SU-DHL-6 (cell line): Measurements from ENCODE around the gene ATP1A3.

Source experiments
- H2AFZ ChIP-seq: fragments of 200-600 bp; sonication (generic); 2 replicates; pipeline ENCODE4 v1.6.1; 2014; ENCODE audit warnings: low read depth, mild to moderate bottlenecking, moderate library complexity, mixed read lengths, antibody characterized with exemption, low read length; ENCODE audit not compliant: severe bottlenecking
- H3F3A ChIP-seq: fragments of 200-600 bp; shearing (Covaris generic); 2 replicates; pipeline ENCODE4 v1.6.0; 2016; ENCODE audit warnings: antibody characterized with exemption, mild to moderate bottlenecking; ENCODE audit not compliant: insufficient read depth
- H3K27ac ChIP-seq: fragments of 200-600 bp; sonication (generic); 2 replicates; pipeline ENCODE4 v1.5.1; 2016; ENCODE audit warnings: low read depth, mild to moderate bottlenecking, low read length, moderate library complexity, mixed read lengths
- H3K27me3 ChIP-seq: fragments of 200-600 bp; sonication (generic), shearing (Covaris generic); 2 replicates; pipeline ENCODE4 v1.6.0; 2014; ENCODE audit warnings: mild to moderate bottlenecking, low read length
- H3K36me3 ChIP-seq: fragments of 200-600 bp; sonication (generic); 2 replicates; pipeline ENCODE4 v1.6.1; 2014; ENCODE audit warnings: mild to moderate bottlenecking, low read length, mixed read lengths
- H3K4me2 ChIP-seq: fragments of 300-600, 200-600 bp; shearing (Covaris generic), sonication (generic); 2 replicates; pipeline ENCODE4 v1.6.0; 2014; ENCODE audit warnings: low read length, low read depth, mild to moderate bottlenecking; ENCODE audit not compliant: poor library complexity, severe bottlenecking
- H3K4me3 ChIP-seq: fragments of 200-600 bp; sonication (generic); 2 replicates; pipeline ENCODE4 v1.5.1; 2014; ENCODE audit warnings: antibody characterized with exemption, low read length, mild to moderate bottlenecking, mixed read lengths; ENCODE audit not compliant: insufficient read depth, poor library complexity, severe bottlenecking
- H3K79me2 ChIP-seq: fragments of 200-600 bp; sonication (generic); 2 replicates; pipeline ENCODE4 v1.6.1; 2014; ENCODE audit warnings: mild to moderate bottlenecking, low read length, moderate library complexity; ENCODE audit not compliant: insufficient read depth
- H3K9ac ChIP-seq: fragments of 200-600 bp; sonication (generic); 2 replicates; pipeline ENCODE4 v1.7.0; 2014; ENCODE audit warnings: mild to moderate bottlenecking, low read length
- H3K9me2 ChIP-seq: fragments of 200-600 bp; sonication (generic); replicated peaks from 2 replicates; pipeline ENCODE4 v1.6.1; 2014; ENCODE audit warnings: low read length; ENCODE audit not compliant: insufficient read depth
- H3K9me3 ChIP-seq: fragments of 200-600 bp; sonication (generic); 2 replicates; pipeline ENCODE4 v1.6.1; 2014; ENCODE audit warnings: low read length, mixed read lengths; ENCODE audit not compliant: insufficient read depth
- H4K20me1 ChIP-seq: fragments of 200-600 bp; sonication (generic); 2 replicates; pipeline ENCODE4 v1.6.1; 2014; ENCODE audit warnings: low read depth, mild to moderate bottlenecking, antibody characterized with exemption, low read length, moderate library complexity, mixed read lengths
- EZH2phosphoT487 ChIP-seq: fragments of 200-600 bp; sonication (generic), shearing (Covaris generic); conservative IDR thresholded peaks from 2 replicates; pipeline ENCODE4 v1.6.1; 2018; ENCODE audit warnings: mild to moderate bottlenecking, antibody characterized with exemption, low read length, moderate library complexity, mixed read lengths
- TF ChIP-seq, protein P1 (sequence below): fragments of 200-600 bp; sonication (generic); IDR thresholded peaks from one replicate; pipeline ENCODE4 v1.5.1; 2017; ENCODE audit warnings: antibody characterized with exemption, mild to moderate bottlenecking, low read length, moderate library complexity; ENCODE audit not compliant: insufficient read depth, poor library complexity, severe bottlenecking

Gene ATP1A3

DNA sequence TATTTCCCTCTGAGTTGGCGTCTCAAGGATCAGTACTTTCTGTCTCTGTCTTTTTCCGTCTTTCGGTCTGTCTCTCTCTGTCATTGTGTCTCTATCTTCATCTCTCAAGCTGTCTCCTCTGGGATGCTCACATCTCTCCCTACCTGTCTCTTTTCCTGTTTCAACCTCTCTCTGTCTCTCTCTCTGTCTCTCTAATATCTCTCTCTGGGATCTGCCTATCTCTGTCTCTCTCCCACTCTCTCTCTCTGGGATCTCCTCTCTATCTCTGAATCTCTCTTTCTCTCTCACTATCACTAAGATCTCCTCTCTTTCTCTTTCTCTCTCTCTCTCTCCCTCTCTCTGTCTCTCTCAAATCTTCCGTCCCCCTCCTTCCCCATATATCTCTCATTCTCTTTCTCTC, 4.0 kb downstream of the ATP1A3 start:
- H3K4me2 ChIP-seq = no peak overlapping the region
- no peaks in the 10 kb centered on the region for H3K27me3 ChIP-seq
- no peak overlapping the region for H3K9ac ChIP-seq
- H3K79me2 ChIP-seq = peaks cover 3% of the 10 kb centered on the region; the same call in 1 of the 2 replicates
- no peaks in the 10 kb centered on the region for H3K9me3 ChIP-seq
- no peaks in the 10 kb centered on the region for H4K20me1 ChIP-seq
- no peak overlapping the region for H2AFZ ChIP-seq
- no peaks in the 10 kb centered on the region for H3K36me3 ChIP-seq
- H3K9me2 ChIP-seq = no peaks in the 10 kb centered on the region
- H3F3A ChIP-seq = no peaks in the 10 kb centered on the region
- no peak for TF ChIP-seq EZH2phosphoT487
- TF ChIP-seq, protein P1, sequence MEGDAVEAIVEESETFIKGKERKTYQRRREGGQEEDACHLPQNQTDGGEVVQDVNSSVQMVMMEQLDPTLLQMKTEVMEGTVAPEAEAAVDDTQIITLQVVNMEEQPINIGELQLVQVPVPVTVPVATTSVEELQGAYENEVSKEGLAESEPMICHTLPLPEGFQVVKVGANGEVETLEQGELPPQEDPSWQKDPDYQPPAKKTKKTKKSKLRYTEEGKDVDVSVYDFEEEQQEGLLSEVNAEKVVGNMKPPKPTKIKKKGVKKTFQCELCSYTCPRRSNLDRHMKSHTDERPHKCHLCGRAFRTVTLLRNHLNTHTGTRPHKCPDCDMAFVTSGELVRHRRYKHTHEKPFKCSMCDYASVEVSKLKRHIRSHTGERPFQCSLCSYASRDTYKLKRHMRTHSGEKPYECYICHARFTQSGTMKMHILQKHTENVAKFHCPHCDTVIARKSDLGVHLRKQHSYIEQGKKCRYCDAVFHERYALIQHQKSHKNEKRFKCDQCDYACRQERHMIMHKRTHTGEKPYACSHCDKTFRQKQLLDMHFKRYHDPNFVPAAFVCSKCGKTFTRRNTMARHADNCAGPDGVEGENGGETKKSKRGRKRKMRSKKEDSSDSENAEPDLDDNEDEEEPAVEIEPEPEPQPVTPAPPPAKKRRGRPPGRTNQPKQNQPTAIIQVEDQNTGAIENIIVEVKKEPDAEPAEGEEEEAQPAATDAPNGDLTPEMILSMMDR = no peak
- no peak overlapping the region for H3K4me3 ChIP-seq
- no peak overlapping the region for H3K27ac ChIP-seq

DNA sequence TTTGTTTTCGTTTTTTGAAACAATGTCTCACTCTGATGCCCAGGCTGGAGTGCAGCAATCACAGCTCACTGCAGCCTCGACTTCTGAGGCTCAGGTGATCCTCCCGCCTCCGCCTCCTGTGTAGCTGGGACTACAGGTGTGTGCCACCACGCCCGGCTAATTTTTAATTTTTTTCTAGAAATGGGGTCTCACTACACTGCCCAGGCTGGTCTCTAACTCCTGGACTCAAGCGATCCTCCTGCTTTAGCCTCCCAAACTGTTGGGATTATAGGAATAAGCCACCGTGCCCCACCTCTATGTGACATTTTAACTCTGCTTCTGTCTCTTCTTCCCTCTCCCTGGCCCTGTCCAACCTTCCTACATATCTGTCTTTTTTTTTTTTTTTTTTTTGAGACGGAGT, 5.1 kb downstream of the ATP1A3 start:
- Histone ChIP-seq H3F3A (no peaks in the 10 kb centered on the region), H4K20me1 (no peaks in the 10 kb centered on the region)
- TF ChIP-seq EZH2phosphoT487 = no peak
- TF ChIP-seq, protein P1 = no peak

DNA sequence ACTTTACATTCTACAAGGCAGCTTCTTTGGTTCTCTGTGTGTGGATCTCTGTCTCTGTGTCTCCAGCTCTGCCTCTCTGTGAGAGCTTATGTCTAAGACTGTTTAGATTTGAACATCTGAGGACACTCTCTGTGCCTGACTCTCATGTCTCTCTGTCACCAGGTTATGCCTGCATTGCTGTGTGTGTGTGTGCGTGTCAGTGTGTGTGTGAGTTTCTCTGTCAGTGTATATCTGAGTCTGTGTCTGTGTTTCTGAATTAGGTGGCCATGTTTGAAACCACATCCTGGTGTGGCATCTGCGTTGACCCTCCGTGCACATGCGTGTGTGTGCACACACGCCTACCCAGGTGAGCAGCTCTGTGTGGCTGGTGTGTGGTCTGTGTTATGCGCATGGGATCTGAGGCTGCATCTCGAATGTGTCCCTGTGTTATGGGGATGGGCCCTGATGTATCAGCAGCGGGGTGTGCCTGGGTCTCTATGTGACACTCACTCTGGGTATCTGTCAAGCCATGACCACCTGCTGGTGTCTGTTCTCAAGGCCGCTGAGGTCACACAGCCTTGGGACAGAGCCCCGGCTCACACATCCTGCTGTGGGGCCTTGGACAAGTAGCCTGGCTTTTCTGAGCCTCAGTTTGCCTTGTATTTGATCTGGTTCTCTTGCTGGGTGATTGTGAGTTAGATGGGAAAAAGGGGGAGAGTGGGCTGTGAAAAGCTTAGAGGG, 6.7 kb downstream of the ATP1A3 start:
- no peaks in the 10 kb centered on the region for H3K79me2 ChIP-seq
- no peaks in the 10 kb centered on the region for H3K9me2 ChIP-seq
- no peaks in the 10 kb centered on the region for H4K20me1 ChIP-seq
- no peak for TF ChIP-seq EZH2phosphoT487
- TF ChIP-seq, protein P1 = no peak
- H3K4me2 ChIP-seq = no peak overlapping the region
- H2AFZ ChIP-seq = no peak overlapping the region
- no peaks in the 10 kb centered on the region for H3F3A ChIP-seq
- no peak overlapping the region for H3K9ac ChIP-seq
- H3K9me3 ChIP-seq = no peaks in the 10 kb centered on the region
- no peaks in the 10 kb centered on the region for H3K36me3 ChIP-seq
- no peaks in the 10 kb centered on the region for H3K27me3 ChIP-seq
- no peak overlapping the region for H3K4me3 ChIP-seq
- no peak overlapping the region for H3K27ac ChIP-seq

More for the DNA sequence above, 5.1 kb downstream of the ATP1A3 start:
- Histone ChIP-seq H3K9me2 (no peaks in the 10 kb centered on the region), H3K4me2 (no peak overlapping the region), H3K36me3 (no peaks in the 10 kb centered on the region), H2AFZ (no peak overlapping the region), H3K27me3 (no peaks in the 10 kb centered on the region), H3K9me3 (no peaks in the 10 kb centered on the region), H3K27ac (no peak overlapping the region), H3K79me2 (peaks cover 3% of the 10 kb centered on the region; the same call in 1 of the 2 replicates), H3K9ac (no peak overlapping the region), H3K4me3 (no peak overlapping the region)
